DOHH2 (cell line): ENCODE measurements around the gene KMT2B.

Experiments used
- EZH2phosphoT487 ChIP-seq: fragments of 200-600 bp; sonication (generic); IDR thresholded peaks from 2 replicates; pipeline ENCODE4 v1.6.1; 2017; ENCODE audit warnings: borderline replicate concordance, mild to moderate bottlenecking, antibody characterized with exemption, low read length, moderate library complexity, mixed read lengths
- TF ChIP-seq, protein P1 (sequence below): fragments of 200-600 bp; sonication (generic); IDR thresholded peaks from one replicate; pipeline ENCODE4 v1.5.1; 2014; ENCODE audit warnings: antibody characterized with exemption, mild to moderate bottlenecking, low read depth, low read length; ENCODE audit not compliant: poor library complexity, severe bottlenecking

DNA sequence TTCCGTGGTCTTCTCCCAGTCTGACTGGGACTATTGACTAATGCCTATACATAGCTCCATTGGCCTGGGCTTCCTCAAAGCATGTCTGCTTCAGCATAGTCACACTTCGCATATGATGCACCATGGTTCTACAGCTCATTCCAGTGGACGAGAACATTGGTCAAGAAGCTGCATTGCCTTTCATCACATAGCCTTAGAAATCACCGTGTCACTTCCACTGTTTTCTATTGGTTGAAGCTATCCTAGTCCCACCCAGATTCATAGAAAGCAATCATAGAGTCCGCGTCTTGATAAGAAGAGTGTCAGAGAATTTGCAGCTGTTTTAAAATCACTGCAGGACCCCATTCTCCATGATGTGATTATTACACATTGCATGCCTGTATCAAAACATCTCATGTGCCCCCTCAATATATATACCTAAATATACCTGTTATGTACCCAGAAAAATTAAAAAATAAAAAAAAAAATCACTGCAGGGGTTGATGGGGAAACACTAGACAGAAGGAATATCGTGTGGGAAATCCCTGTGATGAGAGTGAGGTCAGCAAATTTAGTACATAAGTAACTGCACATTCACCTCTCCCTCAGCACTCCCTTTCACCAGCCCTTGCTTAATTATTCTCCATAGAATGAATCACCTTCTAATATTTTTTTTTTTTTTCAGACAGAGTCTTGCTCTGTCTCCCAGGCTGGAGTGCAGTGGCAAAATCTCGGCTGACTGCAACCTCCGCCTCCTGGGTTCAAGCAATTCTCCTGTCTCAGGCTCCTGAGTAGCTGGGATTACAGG, 55.4 kb downstream of the KMT2B start:
- TF ChIP-seq, protein P1, sequence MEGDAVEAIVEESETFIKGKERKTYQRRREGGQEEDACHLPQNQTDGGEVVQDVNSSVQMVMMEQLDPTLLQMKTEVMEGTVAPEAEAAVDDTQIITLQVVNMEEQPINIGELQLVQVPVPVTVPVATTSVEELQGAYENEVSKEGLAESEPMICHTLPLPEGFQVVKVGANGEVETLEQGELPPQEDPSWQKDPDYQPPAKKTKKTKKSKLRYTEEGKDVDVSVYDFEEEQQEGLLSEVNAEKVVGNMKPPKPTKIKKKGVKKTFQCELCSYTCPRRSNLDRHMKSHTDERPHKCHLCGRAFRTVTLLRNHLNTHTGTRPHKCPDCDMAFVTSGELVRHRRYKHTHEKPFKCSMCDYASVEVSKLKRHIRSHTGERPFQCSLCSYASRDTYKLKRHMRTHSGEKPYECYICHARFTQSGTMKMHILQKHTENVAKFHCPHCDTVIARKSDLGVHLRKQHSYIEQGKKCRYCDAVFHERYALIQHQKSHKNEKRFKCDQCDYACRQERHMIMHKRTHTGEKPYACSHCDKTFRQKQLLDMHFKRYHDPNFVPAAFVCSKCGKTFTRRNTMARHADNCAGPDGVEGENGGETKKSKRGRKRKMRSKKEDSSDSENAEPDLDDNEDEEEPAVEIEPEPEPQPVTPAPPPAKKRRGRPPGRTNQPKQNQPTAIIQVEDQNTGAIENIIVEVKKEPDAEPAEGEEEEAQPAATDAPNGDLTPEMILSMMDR: no peak
- no peak for TF ChIP-seq EZH2phosphoT487
